Liver (tissue), 9 donors: ENCODE results near the gene OTUD5. TPM values are rescaled to one million over a fixed set of nuclear protein-coding genes. Genes with fewer than 3 reads are reported as not detected.
A peak's percentile ranks its signal among the peaks of the same experiment; 100 is the strongest.

Experiments used
- DNase-seq: peaks from one replicate; pipeline ENCODE4 v3.0.0-alpha.2; 2017; ENCODE audit warnings: low spot score
- H3K27ac ChIP-seq, 2 donors: one replicate each; pipeline ENCODE4 v1.7.0; 2013; ENCODE audit warnings: inconsistent platforms in 2 of 2, low read length in 2 of 2, control low read depth in 1 of 2, low read depth in 1 of 2, mild to moderate bottlenecking in 1 of 2
- H3K27me3 ChIP-seq, 4 donors: one replicate each; pipeline versions ENCODE4 v1.6.1 to v1.7.0; 2013; ENCODE audit warnings: low read length in 3 of 4, inconsistent platforms in 1 of 4, mild to moderate bottlenecking in 1 of 4, moderate library complexity in 1 of 4; ENCODE audit not compliant: control insufficient read depth in 4 of 4, insufficient read depth in 4 of 4
- H3K36me3 ChIP-seq, 4 donors: one replicate each; pipeline versions ENCODE4 v1.6.1 to v1.7.0; 2013; ENCODE audit warnings: low read length in 3 of 4, mild to moderate bottlenecking in 3 of 4, low read depth in 1 of 4, moderate library complexity in 1 of 4; ENCODE audit not compliant: control insufficient read depth in 4 of 4, insufficient read depth in 3 of 4
- H3K4me1 ChIP-seq, 4 donors: one replicate each; pipeline versions ENCODE4 v1.6.1 to v1.7.0; 2013; ENCODE audit warnings: low read length in 3 of 4, mild to moderate bottlenecking in 3 of 4, moderate library complexity in 1 of 4; ENCODE audit not compliant: control insufficient read depth in 4 of 4, insufficient read depth in 4 of 4
- H3K4me3 ChIP-seq, 3 donors: one replicate each; pipeline versions ENCODE4 v1.6.1 to v1.7.0; 2013; ENCODE audit warnings: low read length in 3 of 3, control low read depth in 1 of 3, low read depth in 1 of 3, mild to moderate bottlenecking in 1 of 3
- H3K9ac ChIP-seq, 2 donors: one replicate each; pipeline ENCODE4 v1.7.0; 2013; ENCODE audit warnings: low read length in 2 of 2, mild to moderate bottlenecking in 2 of 2, moderate library complexity in 2 of 2, control low read depth in 1 of 2, low read depth in 1 of 2
- H3K9me3 ChIP-seq, 4 donors: one replicate each; pipeline versions ENCODE4 v1.6.1 to v1.7.0; 2013; ENCODE audit warnings: low read length in 3 of 4; ENCODE audit not compliant: control insufficient read depth in 4 of 4
- EGR1 ChIP-seq, 2 donors: IDR thresholded peaks; 2 replicates each; pipeline ENCODE4 v1.6.1; 2016 to 2018; ENCODE audit warnings: antibody characterized with exemption in 2 of 2, low read depth in 2 of 2
- FOXA1 ChIP-seq: IDR thresholded peaks from 2 replicates; pipeline ENCODE4 v1.6.1; 2016; ENCODE audit warnings: antibody characterized with exemption
- FOXA2 ChIP-seq: IDR thresholded peaks from 2 replicates; pipeline ENCODE4 v1.6.1; 2016; ENCODE audit warnings: antibody characterized with exemption
- GABPA ChIP-seq, 2 donors: IDR thresholded peaks in 1 of 2; conservative IDR thresholded peaks in 1 of 2; 2 replicates each; pipeline ENCODE4 v1.6.1; 2016; ENCODE audit warnings: antibody characterized with exemption in 2 of 2, mild to moderate bottlenecking in 1 of 2, moderate library complexity in 1 of 2
- HNF4A ChIP-seq, 2 donors: conservative IDR thresholded peaks; 2 replicates each; pipeline ENCODE4 v1.6.1; 2016; ENCODE audit warnings: antibody characterized with exemption in 2 of 2, mild to moderate bottlenecking in 2 of 2
- HNF4G ChIP-seq: IDR thresholded peaks from 2 replicates; pipeline ENCODE4 v1.6.1; 2016; ENCODE audit warnings: antibody characterized with exemption
- JUND ChIP-seq, 2 donors: IDR thresholded peaks; 2 replicates each; pipeline ENCODE4 v1.6.1; 2016; ENCODE audit warnings: antibody characterized with exemption in 2 of 2
- NR2F2 ChIP-seq: IDR thresholded peaks from 2 replicates; pipeline ENCODE4 v1.6.1; 2016; ENCODE audit warnings: antibody characterized with exemption
- RAD21 ChIP-seq, 2 donors: IDR thresholded peaks; 2 replicates each; pipeline ENCODE4 v1.6.1; 2016; ENCODE audit warnings: antibody characterized with exemption in 2 of 2, mild to moderate bottlenecking in 2 of 2
- RXRA ChIP-seq, 2 donors: IDR thresholded peaks; 2 replicates each; pipeline ENCODE4 v1.6.1; 2017 to 2018; ENCODE audit warnings: antibody characterized with exemption in 2 of 2, mild to moderate bottlenecking in 1 of 2
- SP1 ChIP-seq: IDR thresholded peaks from 2 replicates; pipeline ENCODE4 v1.6.1; 2018; ENCODE audit warnings: antibody characterized with exemption, mild to moderate bottlenecking
- TAF1 ChIP-seq: conservative IDR thresholded peaks from 2 replicates; pipeline ENCODE4 v1.6.1; 2016; ENCODE audit warnings: antibody characterized with exemption, mild to moderate bottlenecking
- YY1 ChIP-seq: IDR thresholded peaks from 2 replicates; pipeline ENCODE4 v1.6.1; 2016; ENCODE audit warnings: antibody characterized with exemption, mild to moderate bottlenecking
- WGBS: extraction: QIAGEN DNeasy Blood & Tissue Kit; methylation state at CpG from one replicate; pipeline ENCODE4 v1.1.7; 2013; 5-methylcytosine and 5-hydroxymethylcytosine counted together
- polyA plus RNA-seq, 2 donors: library from polyadenylated mRNA; stranded (reverse) in 1 of 2; unstranded in 1 of 2; fragments of 200-250 nt in 1 of 2; fragments of >200 nt in 1 of 2; fragmentation: Nextera tagmentation in 1 of 2; extraction: Ambion mirVana in 1 of 2; gene quantifications; one replicate each; pipeline versions ENCODE4 v1.2.1 to v1.2.3, GENCODE V29; 2013 to 2015
- total RNA-seq, 2 donors: library from RNA; depleted of rRNA; stranded (reverse); fragments of >200 nt; gene quantifications; one replicate each; pipeline ENCODE4 v1.2.3, GENCODE V29; 2014
- TF ChIP-seq, protein P1 (sequence below): IDR thresholded peaks from 2 replicates; pipeline ENCODE4 v1.6.1; 2016; ENCODE audit warnings: antibody characterized with exemption
- TF ChIP-seq, protein P2 (sequence below): IDR thresholded peaks from 2 replicates; pipeline ENCODE4 v1.6.1; 2016; ENCODE audit warnings: antibody characterized with exemption
- TF ChIP-seq, protein P3 (sequence below): fragments of 150-350 bp; IDR thresholded peaks from 2 replicates; pipeline ENCODE4 v1.5.1; 2017; ENCODE audit warnings: improper control_type of control experiment, low read depth, low read length; ENCODE audit not compliant: missing input control
- TF ChIP-seq, protein P4 (sequence below): IDR thresholded peaks from 2 replicates; pipeline ENCODE4 v1.6.1; 2016; ENCODE audit warnings: antibody characterized with exemption, mild to moderate bottlenecking
- TF ChIP-seq, protein P5 (sequence below): IDR thresholded peaks from 2 replicates; pipeline ENCODE4 v1.6.1; 2016; ENCODE audit warnings: antibody characterized with exemption
- donor health status: healthy.
- donor health status: healthy.
- donor health status: healthy.
- donor health status: healthy.
- donor health status: healthy.

OTUD5 gene
- total and polyA plus RNA-seq, 4 donors, result 9.3 to 29.3 (median 17.9) TPM

DNA sequence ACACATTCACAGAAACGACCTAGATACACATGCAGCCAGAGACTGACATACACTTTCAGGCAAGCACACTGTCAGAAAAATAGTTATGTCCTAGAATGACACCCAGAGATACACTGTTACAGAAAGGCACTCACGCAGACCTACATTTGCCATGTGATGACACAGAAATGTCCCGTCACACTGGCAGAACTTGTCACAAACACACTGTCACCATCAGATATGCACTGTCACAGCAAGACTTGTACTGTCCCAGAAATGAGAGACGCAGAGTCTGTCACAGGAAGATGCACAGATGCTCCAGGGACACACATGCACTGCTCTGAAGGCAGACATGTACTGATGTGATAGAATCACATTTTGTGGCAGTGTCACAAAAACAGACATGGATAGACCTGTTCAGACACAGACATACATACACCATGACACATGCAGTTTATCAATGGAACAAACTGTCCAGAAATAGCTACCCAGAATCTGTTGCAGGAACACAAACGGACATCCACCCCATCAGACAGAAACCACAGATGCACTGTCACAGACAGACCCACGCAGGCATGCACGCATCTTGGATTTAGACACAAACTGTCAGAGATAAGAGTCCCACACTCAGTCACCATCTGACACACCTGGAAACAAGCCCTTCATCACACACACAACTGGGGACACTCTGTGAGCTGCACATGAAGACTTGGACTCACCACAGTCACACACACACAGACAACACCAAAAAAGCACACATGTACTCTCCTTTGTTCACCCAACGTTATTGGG lies 37.3 kb downstream of the OTUD5 start:
- DNase-seq, result no peak
- Histone ChIP-seq H3K27me3 (peaks cover 0 to 2% (median 0%) of the 10 kb centered on the region in 4 donors), H3K4me1 (peaks cover 0 to 33% (median 9%) of the 10 kb centered on the region in 4 donors), H3K9ac (peak overlapping the region in 1 of 2 donors; percentile 31), H3K36me3 (peaks cover 0 to 16% (median 3%) of the 10 kb centered on the region in 4 donors), H3K9me3 (no peaks in the 10 kb centered on the region), H3K27ac (peak overlapping the region in 1 of 2 donors; percentile 88), H3K4me3 (no peak overlapping the region)
- TF ChIP-seq YY1, result no peak
- no peak for TF ChIP-seq FOXA2
- no peak for TF ChIP-seq EGR1 (IDR thresholded peaks at IDR 0.05; ENCODE audit: low read depth in 2 of 2)
- TF ChIP-seq, protein P1, sequence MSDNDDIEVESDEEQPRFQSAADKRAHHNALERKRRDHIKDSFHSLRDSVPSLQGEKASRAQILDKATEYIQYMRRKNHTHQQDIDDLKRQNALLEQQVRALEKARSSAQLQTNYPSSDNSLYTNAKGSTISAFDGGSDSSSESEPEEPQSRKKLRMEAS, result no peak
- no peak for TF ChIP-seq RXRA (IDR thresholded peaks at IDR 0.05)
- TF ChIP-seq, protein P2, sequence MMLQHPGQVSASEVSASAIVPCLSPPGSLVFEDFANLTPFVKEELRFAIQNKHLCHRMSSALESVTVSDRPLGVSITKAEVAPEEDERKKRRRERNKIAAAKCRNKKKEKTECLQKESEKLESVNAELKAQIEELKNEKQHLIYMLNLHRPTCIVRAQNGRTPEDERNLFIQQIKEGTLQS, result no peak
- no peak for TF ChIP-seq JUND (IDR thresholded peaks at IDR 0.05)
- TF ChIP-seq GABPA (IDR thresholded peaks at IDR 0.05 in 1 of 2, conservative IDR thresholded peaks at IDR 0.05 in 1 of 2), result no peak
- no peak for TF ChIP-seq SP1
- TF ChIP-seq RAD21 (IDR thresholded peaks at IDR 0.05), result no peak
- no peak for TF ChIP-seq TAF1
- TF ChIP-seq, protein P3, sequence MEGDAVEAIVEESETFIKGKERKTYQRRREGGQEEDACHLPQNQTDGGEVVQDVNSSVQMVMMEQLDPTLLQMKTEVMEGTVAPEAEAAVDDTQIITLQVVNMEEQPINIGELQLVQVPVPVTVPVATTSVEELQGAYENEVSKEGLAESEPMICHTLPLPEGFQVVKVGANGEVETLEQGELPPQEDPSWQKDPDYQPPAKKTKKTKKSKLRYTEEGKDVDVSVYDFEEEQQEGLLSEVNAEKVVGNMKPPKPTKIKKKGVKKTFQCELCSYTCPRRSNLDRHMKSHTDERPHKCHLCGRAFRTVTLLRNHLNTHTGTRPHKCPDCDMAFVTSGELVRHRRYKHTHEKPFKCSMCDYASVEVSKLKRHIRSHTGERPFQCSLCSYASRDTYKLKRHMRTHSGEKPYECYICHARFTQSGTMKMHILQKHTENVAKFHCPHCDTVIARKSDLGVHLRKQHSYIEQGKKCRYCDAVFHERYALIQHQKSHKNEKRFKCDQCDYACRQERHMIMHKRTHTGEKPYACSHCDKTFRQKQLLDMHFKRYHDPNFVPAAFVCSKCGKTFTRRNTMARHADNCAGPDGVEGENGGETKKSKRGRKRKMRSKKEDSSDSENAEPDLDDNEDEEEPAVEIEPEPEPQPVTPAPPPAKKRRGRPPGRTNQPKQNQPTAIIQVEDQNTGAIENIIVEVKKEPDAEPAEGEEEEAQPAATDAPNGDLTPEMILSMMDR, result no peak
- TF ChIP-seq, protein P4, sequence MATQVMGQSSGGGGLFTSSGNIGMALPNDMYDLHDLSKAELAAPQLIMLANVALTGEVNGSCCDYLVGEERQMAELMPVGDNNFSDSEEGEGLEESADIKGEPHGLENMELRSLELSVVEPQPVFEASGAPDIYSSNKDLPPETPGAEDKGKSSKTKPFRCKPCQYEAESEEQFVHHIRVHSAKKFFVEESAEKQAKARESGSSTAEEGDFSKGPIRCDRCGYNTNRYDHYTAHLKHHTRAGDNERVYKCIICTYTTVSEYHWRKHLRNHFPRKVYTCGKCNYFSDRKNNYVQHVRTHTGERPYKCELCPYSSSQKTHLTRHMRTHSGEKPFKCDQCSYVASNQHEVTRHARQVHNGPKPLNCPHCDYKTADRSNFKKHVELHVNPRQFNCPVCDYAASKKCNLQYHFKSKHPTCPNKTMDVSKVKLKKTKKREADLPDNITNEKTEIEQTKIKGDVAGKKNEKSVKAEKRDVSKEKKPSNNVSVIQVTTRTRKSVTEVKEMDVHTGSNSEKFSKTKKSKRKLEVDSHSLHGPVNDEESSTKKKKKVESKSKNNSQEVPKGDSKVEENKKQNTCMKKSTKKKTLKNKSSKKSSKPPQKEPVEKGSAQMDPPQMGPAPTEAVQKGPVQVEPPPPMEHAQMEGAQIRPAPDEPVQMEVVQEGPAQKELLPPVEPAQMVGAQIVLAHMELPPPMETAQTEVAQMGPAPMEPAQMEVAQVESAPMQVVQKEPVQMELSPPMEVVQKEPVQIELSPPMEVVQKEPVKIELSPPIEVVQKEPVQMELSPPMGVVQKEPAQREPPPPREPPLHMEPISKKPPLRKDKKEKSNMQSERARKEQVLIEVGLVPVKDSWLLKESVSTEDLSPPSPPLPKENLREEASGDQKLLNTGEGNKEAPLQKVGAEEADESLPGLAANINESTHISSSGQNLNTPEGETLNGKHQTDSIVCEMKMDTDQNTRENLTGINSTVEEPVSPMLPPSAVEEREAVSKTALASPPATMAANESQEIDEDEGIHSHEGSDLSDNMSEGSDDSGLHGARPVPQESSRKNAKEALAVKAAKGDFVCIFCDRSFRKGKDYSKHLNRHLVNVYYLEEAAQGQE, result no peak
- no peak for TF ChIP-seq HNF4G
- TF ChIP-seq HNF4A (conservative IDR thresholded peaks at IDR 0.05), result no peak
- TF ChIP-seq, protein P5, sequence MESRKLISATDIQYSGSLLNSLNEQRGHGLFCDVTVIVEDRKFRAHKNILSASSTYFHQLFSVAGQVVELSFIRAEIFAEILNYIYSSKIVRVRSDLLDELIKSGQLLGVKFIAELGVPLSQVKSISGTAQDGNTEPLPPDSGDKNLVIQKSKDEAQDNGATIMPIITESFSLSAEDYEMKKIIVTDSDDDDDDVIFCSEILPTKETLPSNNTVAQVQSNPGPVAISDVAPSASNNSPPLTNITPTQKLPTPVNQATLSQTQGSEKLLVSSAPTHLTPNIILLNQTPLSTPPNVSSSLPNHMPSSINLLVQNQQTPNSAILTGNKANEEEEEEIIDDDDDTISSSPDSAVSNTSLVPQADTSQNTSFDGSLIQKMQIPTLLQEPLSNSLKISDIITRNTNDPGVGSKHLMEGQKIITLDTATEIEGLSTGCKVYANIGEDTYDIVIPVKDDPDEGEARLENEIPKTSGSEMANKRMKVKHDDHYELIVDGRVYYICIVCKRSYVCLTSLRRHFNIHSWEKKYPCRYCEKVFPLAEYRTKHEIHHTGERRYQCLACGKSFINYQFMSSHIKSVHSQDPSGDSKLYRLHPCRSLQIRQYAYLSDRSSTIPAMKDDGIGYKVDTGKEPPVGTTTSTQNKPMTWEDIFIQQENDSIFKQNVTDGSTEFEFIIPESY, result no peak
- no peak for TF ChIP-seq FOXA1
- TF ChIP-seq NR2F2, result no peak
- WGBS, result 57% methylated on average over 8 of the region's 8 CpGs
